SK-N-SH treated with all-trans-retinoic acid at 6 μM for 48 hours (cell line): Measurements from ENCODE around the gene ZC3H14.

Experiments
- ATAC-seq: fragments of 200-7000 bp; cut with Tn5 transposase; 3 replicates; pipeline ENCODE4 v1.9.1; 2020; ENCODE audit warnings: mild to moderate bottlenecking, moderate library complexity
- ARNTL ChIP-seq: fragments of 450-650 bp; formaldehyde crosslinking; IDR thresholded peaks from 2 replicates; pipeline ENCODE4 v1.5.0; 2020; ENCODE audit warnings: low read depth, mild to moderate bottlenecking, moderate library complexity, borderline replicate concordance
- CSDC2 ChIP-seq: fragments of 250-450 bp; sonication (Bioruptor Pico); IDR thresholded peaks from 2 replicates; pipeline ENCODE4 v1.5.0; 2020; ENCODE audit warnings: mild to moderate bottlenecking, moderate library complexity
- CSRNP3 ChIP-seq: fragments of 250-450 bp; sonication (Bioruptor Pico); IDR thresholded peaks from 2 replicates; pipeline ENCODE4 v1.5.1; 2021; ENCODE audit warnings: mild to moderate bottlenecking, moderate library complexity
- ESRRG ChIP-seq: fragments of 250-450 bp; sonication (Bioruptor Pico); IDR thresholded peaks from 2 replicates; pipeline ENCODE4 v1.6.1; 2021; ENCODE audit warnings: mild to moderate bottlenecking
- GLIS3 ChIP-seq: fragments of 250-450 bp; sonication (Bioruptor Pico); IDR thresholded peaks from 2 replicates; pipeline ENCODE4 v1.5.0; 2020; ENCODE audit warnings: mild to moderate bottlenecking, moderate library complexity
- ISL1 ChIP-seq: fragments of 250-450 bp; sonication (Bioruptor Pico); IDR thresholded peaks from 2 replicates; pipeline ENCODE4 v2.1.2; 2022; ENCODE audit warnings: mild to moderate bottlenecking, moderate library complexity
- OSR1 ChIP-seq: fragments of 250-450 bp; sonication (Bioruptor Pico); IDR thresholded peaks from 2 replicates; pipeline ENCODE4 v1.8.0; 2022; ENCODE audit warnings: moderate library complexity, mild to moderate bottlenecking, inconsistent platforms
- RARB ChIP-seq: fragments of 250-450 bp; sonication (Bioruptor Pico); IDR thresholded peaks from 2 replicates; pipeline ENCODE4 v1.8.0; 2021; ENCODE audit warnings: mild to moderate bottlenecking, moderate library complexity
- TCF4 ChIP-seq: fragments of 250-450 bp; sonication (Bioruptor Pico); IDR thresholded peaks from 2 replicates; pipeline ENCODE4 v1.8.0; 2021; ENCODE audit warnings: mild to moderate bottlenecking, moderate library complexity, borderline replicate concordance
- TOX ChIP-seq: fragments of 250-450 bp; sonication (Bioruptor Pico); IDR thresholded peaks from 2 replicates; pipeline ENCODE4 v1.8.0; 2021; ENCODE audit warnings: mild to moderate bottlenecking, moderate library complexity, borderline replicate concordance
- ZC3H10 ChIP-seq: fragments of 250-450 bp; sonication (Bioruptor Pico); IDR thresholded peaks from 2 replicates; pipeline ENCODE4 v1.5.1; 2021; ENCODE audit warnings: mild to moderate bottlenecking, moderate library complexity
- ZFP3 ChIP-seq: fragments of 250-450 bp; sonication (Bioruptor Pico); IDR thresholded peaks from 2 replicates; pipeline ENCODE4 v1.5.0; 2020; ENCODE audit warnings: mild to moderate bottlenecking, moderate library complexity
- ZFP30 ChIP-seq: fragments of 450-650 bp; formaldehyde crosslinking; IDR thresholded peaks from 2 replicates; pipeline ENCODE4 v1.5.0; 2022; ENCODE audit warnings: mild to moderate bottlenecking, moderate library complexity
- ZNF565 ChIP-seq: fragments of 450-650 bp; formaldehyde crosslinking; conservative IDR thresholded peaks from 2 replicates; pipeline ENCODE4 v1.5.0; 2020; ENCODE audit warnings: low read depth, mild to moderate bottlenecking, moderate library complexity
- ZNF70 ChIP-seq: fragments of 450-650 bp; formaldehyde crosslinking; IDR thresholded peaks from 2 replicates; pipeline ENCODE4 v1.5.0; 2020; ENCODE audit warnings: mild to moderate bottlenecking, moderate library complexity
- ZNF8 ChIP-seq: fragments of 450-650 bp; formaldehyde crosslinking; IDR thresholded peaks from 2 replicates; pipeline ENCODE4 v1.5.0; 2020; ENCODE audit warnings: mild to moderate bottlenecking, moderate library complexity
- TF ChIP-seq, protein P1 (sequence below): fragments of 250-450 bp; sonication (Bioruptor Pico); IDR thresholded peaks from 2 replicates; pipeline ENCODE4 v1.8.0; 2020; ENCODE audit warnings: mild to moderate bottlenecking, moderate library complexity, borderline replicate concordance
- TF ChIP-seq, protein P2 (sequence below): fragments of 250-450 bp; sonication (Bioruptor Pico); IDR thresholded peaks from 2 replicates; pipeline ENCODE4 v1.5.0; 2020; ENCODE audit warnings: mild to moderate bottlenecking, moderate library complexity

ZC3H14 gene

DNA sequence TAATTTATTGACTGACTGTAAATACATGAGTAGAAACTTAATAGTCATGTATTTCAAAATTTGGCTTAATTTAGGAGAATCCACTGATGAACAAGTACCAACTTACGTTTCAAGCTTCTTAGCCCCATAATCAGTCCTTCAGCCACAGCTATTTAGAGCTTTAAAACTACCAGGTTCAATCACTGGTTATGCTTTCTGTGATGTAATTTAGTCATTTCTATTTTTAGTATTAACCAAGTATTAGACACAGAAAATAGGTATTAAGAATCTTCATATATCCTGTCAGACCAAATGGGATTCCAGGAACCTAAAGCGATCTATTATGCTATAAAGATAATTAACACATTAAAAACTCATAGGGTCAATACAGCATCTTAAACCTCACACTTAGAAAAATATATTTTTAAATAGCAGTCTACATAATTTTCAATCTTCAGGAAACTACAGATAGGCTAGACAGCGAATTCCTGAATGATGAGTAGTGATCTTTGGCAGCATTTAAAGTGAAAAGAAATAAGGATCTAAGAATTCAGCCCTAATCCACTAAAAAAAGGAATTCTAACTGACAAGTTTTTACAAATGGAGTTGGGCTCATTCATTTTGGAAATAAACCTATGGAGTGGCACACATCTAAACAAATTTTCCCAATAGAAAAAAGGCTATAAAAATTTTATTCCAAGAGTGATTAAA lies 51.5 kb downstream of the ZC3H14 start (continued):
- TF ChIP-seq, protein P1, sequence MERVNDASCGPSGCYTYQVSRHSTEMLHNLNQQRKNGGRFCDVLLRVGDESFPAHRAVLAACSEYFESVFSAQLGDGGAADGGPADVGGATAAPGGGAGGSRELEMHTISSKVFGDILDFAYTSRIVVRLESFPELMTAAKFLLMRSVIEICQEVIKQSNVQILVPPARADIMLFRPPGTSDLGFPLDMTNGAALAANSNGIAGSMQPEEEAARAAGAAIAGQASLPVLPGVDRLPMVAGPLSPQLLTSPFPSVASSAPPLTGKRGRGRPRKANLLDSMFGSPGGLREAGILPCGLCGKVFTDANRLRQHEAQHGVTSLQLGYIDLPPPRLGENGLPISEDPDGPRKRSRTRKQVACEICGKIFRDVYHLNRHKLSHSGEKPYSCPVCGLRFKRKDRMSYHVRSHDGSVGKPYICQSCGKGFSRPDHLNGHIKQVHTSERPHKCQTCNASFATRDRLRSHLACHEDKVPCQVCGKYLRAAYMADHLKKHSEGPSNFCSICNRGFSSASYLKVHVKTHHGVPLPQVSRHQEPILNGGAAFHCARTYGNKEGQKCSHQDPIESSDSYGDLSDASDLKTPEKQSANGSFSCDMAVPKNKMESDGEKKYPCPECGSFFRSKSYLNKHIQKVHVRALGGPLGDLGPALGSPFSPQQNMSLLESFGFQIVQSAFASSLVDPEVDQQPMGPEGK, result no peak

DNA sequence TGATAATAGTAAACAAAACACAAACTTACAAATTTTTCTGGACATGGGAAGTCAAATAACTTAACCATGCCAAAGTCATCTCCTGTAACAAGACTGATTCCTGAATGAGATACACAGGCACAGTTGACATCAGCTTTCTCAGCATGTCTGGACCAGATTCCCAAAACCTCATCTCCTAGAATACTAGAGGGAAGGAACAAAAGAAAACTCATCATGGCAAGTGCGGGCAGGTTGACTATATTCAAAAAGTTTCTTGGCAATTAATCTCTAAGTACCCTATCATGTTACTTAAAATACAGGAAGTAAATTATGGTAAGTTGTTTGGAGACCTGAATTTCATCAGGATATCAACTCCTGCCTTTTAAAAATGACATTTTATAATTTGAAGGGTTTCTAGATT lies 53.9 kb downstream of the ZC3H14 start:
- TF ChIP-seq RARB (no peak), ESRRG (no peak), ZFP30 (CRISPR knock-in tag) (no peak), TOX (CRISPR knock-in tag) (no peak), ZFP3 (no peak), ZNF565 (no peak), ZNF8 (no peak), ARNTL (CRISPR knock-in tag) (no peak), GLIS3 (CRISPR knock-in tag) (no peak), TCF4 (CRISPR knock-in tag) (no peak)
- TF ChIP-seq, protein P2, sequence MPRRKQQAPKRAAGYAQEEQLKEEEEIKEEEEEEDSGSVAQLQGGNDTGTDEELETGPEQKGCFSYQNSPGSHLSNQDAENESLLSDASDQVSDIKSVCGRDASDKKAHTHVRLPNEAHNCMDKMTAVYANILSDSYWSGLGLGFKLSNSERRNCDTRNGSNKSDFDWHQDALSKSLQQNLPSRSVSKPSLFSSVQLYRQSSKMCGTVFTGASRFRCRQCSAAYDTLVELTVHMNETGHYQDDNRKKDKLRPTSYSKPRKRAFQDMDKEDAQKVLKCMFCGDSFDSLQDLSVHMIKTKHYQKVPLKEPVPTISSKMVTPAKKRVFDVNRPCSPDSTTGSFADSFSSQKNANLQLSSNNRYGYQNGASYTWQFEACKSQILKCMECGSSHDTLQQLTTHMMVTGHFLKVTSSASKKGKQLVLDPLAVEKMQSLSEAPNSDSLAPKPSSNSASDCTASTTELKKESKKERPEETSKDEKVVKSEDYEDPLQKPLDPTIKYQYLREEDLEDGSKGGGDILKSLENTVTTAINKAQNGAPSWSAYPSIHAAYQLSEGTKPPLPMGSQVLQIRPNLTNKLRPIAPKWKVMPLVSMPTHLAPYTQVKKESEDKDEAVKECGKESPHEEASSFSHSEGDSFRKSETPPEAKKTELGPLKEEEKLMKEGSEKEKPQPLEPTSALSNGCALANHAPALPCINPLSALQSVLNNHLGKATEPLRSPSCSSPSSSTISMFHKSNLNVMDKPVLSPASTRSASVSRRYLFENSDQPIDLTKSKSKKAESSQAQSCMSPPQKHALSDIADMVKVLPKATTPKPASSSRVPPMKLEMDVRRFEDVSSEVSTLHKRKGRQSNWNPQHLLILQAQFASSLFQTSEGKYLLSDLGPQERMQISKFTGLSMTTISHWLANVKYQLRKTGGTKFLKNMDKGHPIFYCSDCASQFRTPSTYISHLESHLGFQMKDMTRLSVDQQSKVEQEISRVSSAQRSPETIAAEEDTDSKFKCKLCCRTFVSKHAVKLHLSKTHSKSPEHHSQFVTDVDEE (CRISPR knock-in tag), result no peak
- no peak for ATAC-seq

DNA sequence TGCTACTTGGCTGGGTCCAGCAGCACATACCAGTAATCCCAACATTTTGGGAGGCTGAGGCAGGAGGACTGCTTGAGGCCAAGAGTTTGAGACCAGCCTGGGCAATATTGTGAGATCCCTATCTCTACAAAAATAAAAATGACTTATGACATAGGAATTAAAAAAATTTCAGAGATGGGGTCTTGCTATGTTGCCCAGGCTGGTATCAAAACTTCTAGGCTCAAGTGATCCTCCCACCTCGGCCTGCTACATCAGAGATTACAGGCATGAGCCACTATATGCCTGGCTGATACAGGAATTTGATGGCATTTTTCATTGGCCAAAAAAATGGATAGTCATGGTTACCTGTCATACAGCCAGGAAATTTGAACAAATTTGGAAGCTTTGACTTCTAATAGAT lies 54.6 kb downstream of the ZC3H14 start:
- no peak for ATAC-seq
- TF ChIP-seq, protein P2 (CRISPR knock-in tag), result no peak
- TF ChIP-seq, protein P1, result no peak
- TF ChIP-seq TOX (CRISPR knock-in tag) (no peak), TCF4 (CRISPR knock-in tag) (no peak), ZNF8 (no peak), OSR1 (CRISPR knock-in tag) (no peak), ZC3H10 (CRISPR knock-in tag) (no peak)

DNA sequence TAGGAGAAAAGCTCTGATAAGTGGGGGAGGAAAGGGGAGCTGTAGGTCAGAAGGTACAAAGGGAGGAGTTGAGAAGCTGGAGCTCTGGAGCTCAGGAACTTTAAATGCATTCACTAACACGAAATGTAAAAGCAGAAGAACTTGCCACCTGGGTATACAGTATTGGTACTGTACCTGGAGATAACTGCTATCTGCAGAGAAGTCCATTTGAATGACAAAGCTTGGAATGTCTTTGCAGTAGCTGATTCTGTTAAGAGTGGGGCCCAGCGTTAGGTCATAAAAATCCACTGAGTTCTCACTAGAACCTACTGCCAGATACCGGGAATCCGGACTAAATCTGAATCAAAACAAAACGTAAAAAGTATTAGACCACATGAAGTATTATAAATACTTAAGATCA lies 55.6 kb downstream of the ZC3H14 start:
- no peak for ATAC-seq
- TF ChIP-seq ISL1 (CRISPR knock-in tag) (no peak), ZC3H10 (CRISPR knock-in tag) (no peak), ZNF565 (no peak), CSRNP3 (no peak), ZFP30 (CRISPR knock-in tag) (no peak), TCF4 (CRISPR knock-in tag) (no peak), CSDC2 (CRISPR knock-in tag) (no peak), ESRRG (no peak), ZNF70 (CRISPR knock-in tag) (no peak), TOX (CRISPR knock-in tag) (no peak)
- TF ChIP-seq, protein P2 (CRISPR knock-in tag), result no peak
- TF ChIP-seq, all 23 proteins: peak for 0
